Thyroid gland (tissue), 4 donors: ENCODE results near the gene ASPN. TPM values are rescaled to one million over a fixed set of nuclear protein-coding genes. Genes with fewer than 3 reads are reported as not detected.

ENCODE experiments used
- DNase-seq, 2 donors: peaks; one replicate each; pipeline ENCODE4 v3.0.0-alpha.2; 2019
- H3K27ac ChIP-seq, 3 donors: fragments of 200-600 bp; sonication (generic); 1 replicate in 2 of 3; 2 replicates in 1 of 3; pipeline ENCODE4 v1.5.1; 2016 to 2019; ENCODE audit warnings: mild to moderate bottlenecking in 1 of 3, moderate library complexity in 1 of 3
- H3K27me3 ChIP-seq: fragments of 200-600 bp; sonication (generic); one replicate; pipeline ENCODE4 v1.5.1; 2019
- H3K36me3 ChIP-seq, 2 donors: fragments of 200-600 bp; sonication (generic); one replicate each; pipeline ENCODE4 v1.5.1; 2016 to 2019
- H3K4me1 ChIP-seq, 2 donors: fragments of 200-600 bp; sonication (generic); one replicate each; pipeline ENCODE4 v1.5.1; 2017 to 2019
- H3K4me3 ChIP-seq, 3 donors: fragments of 200-600 bp; sonication (generic); replicated peaks in 1 of 3; 1 replicate in 2 of 3; 2 replicates in 1 of 3; pipeline ENCODE4 v1.5.1; 2016; ENCODE audit warnings: mild to moderate bottlenecking in 1 of 3
- H3K9me3 ChIP-seq: fragments of 200-600 bp; sonication (generic); one replicate; pipeline ENCODE4 v1.5.1; 2017
- POLR2A ChIP-seq, 2 donors: fragments of 450-650 bp; IDR thresholded peaks; one replicate each; pipeline ENCODE4 v1.6.1; 2017; ENCODE audit warnings: antibody characterized with exemption in 2 of 2, mild to moderate bottlenecking in 2 of 2, moderate library complexity in 1 of 2
- WGBS, 2 donors: methylation state at CpG; one replicate each; pipeline ENCODE4 v1.1.5; 2017; 5-methylcytosine and 5-hydroxymethylcytosine counted together
- intact Hi-C: fragments of 100-400 bp; cut with DNase I; formaldehyde crosslinking; loops from one replicate; pipeline ENCODE4 v1.15.1; 2023
- total RNA-seq, 4 donors: library from RNA; depleted of rRNA; stranded (reverse); fragments of >200 nt; gene quantifications; one replicate each; pipeline ENCODE4 v1.2.3, GENCODE V29; 2016
- TF ChIP-seq, protein P1 (sequence below), 6 experiments: fragments of 200-600 bp in 3 of 6; fragments of 450-650 bp in 3 of 6; sonication (generic) in 3 of 6; IDR thresholded peaks; one replicate each; pipeline ENCODE4 v1.5.1; 2016 to 2019; ENCODE audit warnings: antibody characterized with exemption in 6 of 6, mild to moderate bottlenecking in 2 of 6, inconsistent platforms in 1 of 6, moderate library complexity in 1 of 6

The ASPN gene
- total RNA-seq, 4 donors from 2014 or later, result 2.4 to 15.3 (median 7.4) TPM

DNA sequence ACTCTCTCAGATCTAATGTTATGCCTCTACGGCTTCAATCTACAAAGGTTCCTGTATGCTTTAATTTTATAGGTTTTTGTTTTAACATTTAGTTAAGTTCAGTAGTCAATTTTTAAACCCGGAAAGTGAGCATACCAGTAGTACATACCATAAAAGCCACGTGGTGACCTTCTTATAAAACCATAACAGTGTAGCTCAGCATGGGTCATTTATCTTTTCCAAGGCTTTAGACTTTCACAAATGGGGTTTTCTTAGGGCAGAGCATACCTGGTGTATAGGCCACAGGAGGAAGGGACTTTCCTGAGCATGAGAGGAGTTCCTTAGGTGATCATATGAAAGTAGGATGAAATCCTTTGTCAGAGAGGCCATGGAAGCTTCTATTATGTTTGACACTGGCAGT lies 30.3 kb upstream of the ASPN start:
- intact Hi-C loops, result no loop called here
- no peaks in the 10 kb centered on the region for H3K9me3 ChIP-seq
- H3K27ac ChIP-seq, result no peak overlapping the region
- WGBS, 2 donors, result 67 to 92% methylated on average over 3 of the region's 3 CpGs
- no peak overlapping the region for H3K4me3 ChIP-seq
- no peak for DNase-seq
- H3K27me3 ChIP-seq, result no peaks in the 10 kb centered on the region
- no peak for TF ChIP-seq POLR2A (IDR thresholded peaks at IDR 0.05)
- TF ChIP-seq, protein P1, sequence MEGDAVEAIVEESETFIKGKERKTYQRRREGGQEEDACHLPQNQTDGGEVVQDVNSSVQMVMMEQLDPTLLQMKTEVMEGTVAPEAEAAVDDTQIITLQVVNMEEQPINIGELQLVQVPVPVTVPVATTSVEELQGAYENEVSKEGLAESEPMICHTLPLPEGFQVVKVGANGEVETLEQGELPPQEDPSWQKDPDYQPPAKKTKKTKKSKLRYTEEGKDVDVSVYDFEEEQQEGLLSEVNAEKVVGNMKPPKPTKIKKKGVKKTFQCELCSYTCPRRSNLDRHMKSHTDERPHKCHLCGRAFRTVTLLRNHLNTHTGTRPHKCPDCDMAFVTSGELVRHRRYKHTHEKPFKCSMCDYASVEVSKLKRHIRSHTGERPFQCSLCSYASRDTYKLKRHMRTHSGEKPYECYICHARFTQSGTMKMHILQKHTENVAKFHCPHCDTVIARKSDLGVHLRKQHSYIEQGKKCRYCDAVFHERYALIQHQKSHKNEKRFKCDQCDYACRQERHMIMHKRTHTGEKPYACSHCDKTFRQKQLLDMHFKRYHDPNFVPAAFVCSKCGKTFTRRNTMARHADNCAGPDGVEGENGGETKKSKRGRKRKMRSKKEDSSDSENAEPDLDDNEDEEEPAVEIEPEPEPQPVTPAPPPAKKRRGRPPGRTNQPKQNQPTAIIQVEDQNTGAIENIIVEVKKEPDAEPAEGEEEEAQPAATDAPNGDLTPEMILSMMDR (IDR thresholded peaks at IDR 0.05), result no peak
- H3K36me3 ChIP-seq, result no peaks in the 10 kb centered on the region
- H3K4me1 ChIP-seq, result no peaks in the 10 kb centered on the region

DNA sequence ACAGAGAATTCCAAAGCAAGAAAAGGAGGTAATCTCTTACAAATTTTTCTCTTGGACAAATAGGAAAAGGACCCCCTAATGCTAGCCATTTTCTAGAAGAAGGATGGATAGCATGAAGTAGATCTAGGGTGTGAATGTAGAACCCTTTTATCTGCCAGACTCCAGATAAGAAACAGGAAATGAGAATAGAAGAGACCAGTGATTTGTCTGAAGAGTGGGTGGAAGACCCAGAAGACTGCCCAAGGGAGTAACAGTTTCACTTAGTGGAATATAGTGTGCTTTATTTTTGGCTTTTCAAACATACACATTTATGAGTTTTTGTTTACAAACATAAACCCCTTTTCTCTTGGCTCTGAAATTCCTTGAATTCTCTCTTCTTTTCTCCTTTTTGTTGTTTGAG lies 28.4 kb upstream of the ASPN start:
- Histone ChIP-seq H3K27ac (no peak overlapping the region), H3K27me3 (no peaks in the 10 kb centered on the region), H3K9me3 (no peaks in the 10 kb centered on the region), H3K4me3 (no peak overlapping the region), H3K4me1 (peaks cover 7 to 13% of the 10 kb centered on the region in 2 donors), H3K36me3 (no peaks in the 10 kb centered on the region)
- DNase-seq, result no peak
- TF ChIP-seq POLR2A (IDR thresholded peaks at IDR 0.05), result no peak
- TF ChIP-seq, protein P1 (IDR thresholded peaks at IDR 0.05), result no peak
- intact Hi-C loops, result no loop called here

DNA sequence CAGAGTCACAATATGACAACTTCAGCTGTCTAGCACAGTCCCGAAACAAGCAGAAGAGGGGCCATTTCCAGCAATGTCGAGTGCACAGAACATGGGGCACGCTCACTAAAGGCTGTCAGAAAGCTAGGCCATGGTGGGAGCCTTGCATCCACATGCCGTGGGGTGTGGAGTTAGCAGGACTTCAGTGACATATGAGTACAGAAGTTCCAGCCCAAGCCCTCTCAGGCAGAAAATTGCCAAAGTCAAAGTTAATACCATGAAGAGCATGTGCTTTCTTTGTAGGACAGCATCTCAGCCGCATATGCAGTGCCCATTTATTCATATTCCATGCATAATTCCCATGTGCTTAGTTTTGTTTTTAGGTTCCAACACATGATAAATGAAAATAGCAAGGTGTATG lies 26.7 kb upstream of the ASPN start:
- H3K4me3 ChIP-seq, result no peak overlapping the region
- 91 to 92% methylated on average over 5 of the region's 5 CpGs for WGBS, 2 donors
- no peaks in the 10 kb centered on the region for H3K27me3 ChIP-seq
- H3K9me3 ChIP-seq, result no peaks in the 10 kb centered on the region
- peaks cover 12 to 18% of the 10 kb centered on the region in 2 donors for H3K4me1 ChIP-seq
- DNase-seq, result no peak
- TF ChIP-seq POLR2A (IDR thresholded peaks at IDR 0.05), result no peak
- TF ChIP-seq, protein P1 (IDR thresholded peaks at IDR 0.05), result no peak
- H3K36me3 ChIP-seq, result no peaks in the 10 kb centered on the region
- intact Hi-C loops, result no loop called here
- H3K27ac ChIP-seq, result no peak overlapping the region

DNA sequence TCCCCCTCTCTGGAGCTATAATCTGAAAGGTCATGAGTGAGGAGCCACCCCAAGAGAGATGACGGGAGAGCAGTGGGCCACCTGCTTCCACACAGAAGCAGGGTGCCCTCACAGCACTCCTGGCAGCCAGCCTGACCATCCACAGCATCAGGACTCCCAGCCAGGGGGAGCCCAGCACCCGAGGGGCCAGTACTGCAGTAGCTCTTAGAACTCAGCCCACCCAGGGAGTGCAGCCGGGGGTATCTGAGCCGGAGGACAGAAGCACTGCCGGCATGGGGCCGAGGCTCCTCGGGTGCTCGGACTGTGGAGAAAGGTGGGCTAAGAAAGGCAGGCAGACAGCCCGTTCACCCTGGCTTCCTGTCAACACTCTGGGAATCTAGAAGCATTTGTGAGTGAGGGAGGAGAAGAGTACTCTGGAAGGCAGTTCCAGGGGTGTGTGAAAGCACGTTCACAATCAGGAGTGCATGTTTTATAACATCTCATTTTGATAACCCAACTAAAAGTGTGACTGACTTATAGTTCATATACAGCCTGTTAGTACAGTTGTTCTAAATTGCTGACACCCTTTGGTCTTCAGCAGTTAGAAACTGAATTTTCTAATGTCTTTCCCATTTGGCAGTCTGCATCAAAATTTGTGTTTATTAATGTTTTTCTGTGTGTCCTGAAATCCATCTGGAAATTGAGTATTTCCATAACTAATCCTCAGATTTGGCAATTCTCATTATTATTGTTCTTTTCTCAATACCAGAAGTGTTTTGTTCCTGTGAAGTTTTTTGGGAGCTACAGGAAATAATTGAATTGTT lies 25.9 kb upstream of the ASPN start:
- TF ChIP-seq, protein P1 (IDR thresholded peaks at IDR 0.05), result no peak
- TF ChIP-seq POLR2A (IDR thresholded peaks at IDR 0.05), result no peak
- Histone ChIP-seq H3K27ac (no peak overlapping the region), H3K4me1 (peaks cover 12 to 18% of the 10 kb centered on the region in 2 donors), H3K27me3 (no peaks in the 10 kb centered on the region), H3K4me3 (no peak overlapping the region), H3K9me3 (no peaks in the 10 kb centered on the region), H3K36me3 (no peaks in the 10 kb centered on the region)
- no peak for DNase-seq
- WGBS, 2 donors, result 39 to 61% methylated on average over 7 to 10 of the region's 10 CpGs
- intact Hi-C loops, result no loop called here

DNA sequence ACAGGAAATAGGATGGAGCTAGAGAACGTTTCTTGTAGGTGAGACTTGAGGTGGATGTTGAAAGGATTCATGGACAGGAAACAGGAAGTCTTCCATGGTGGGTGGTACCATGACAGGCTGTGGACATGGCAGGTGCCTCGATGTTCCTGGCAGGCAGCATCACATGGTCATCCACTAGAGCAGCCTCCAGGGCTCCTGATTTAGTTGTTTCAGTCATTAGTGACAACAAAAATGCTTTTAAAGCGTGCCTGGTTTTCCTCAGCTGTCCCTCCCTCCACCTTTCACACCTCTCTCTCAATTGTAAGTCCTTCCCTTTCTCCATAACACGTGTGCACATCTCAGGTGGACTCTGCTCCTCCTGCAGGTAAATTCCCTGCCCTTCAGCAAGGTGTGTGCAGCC lies 25.2 kb upstream of the ASPN start:
- no peak overlapping the region for H3K27ac ChIP-seq
- no peak for TF ChIP-seq POLR2A (IDR thresholded peaks at IDR 0.05)
- TF ChIP-seq, protein P1 (IDR thresholded peaks at IDR 0.05), result no peak
- H3K27me3 ChIP-seq, result no peaks in the 10 kb centered on the region
- DNase-seq, result no peak
- intact Hi-C loops, result no loop called here
- no peak overlapping the region for H3K4me3 ChIP-seq
- no peaks in the 10 kb centered on the region for H3K9me3 ChIP-seq
- WGBS, 2 donors, result 70 to 81% methylated on average over 4 of the region's 4 CpGs
- H3K4me1 ChIP-seq, result peaks cover 12 to 18% of the 10 kb centered on the region in 2 donors
- H3K36me3 ChIP-seq, result no peaks in the 10 kb centered on the region
